SK-N-SH (cell line): ENCODE measurements around the gene PLXND1. TPM values are rescaled to one million over a fixed set of nuclear protein-coding genes. Genes with fewer than 3 reads are reported as not detected.

Experiments
- CTCF ChIA-PET: fragments of 300-600, 350-600 bp; formaldehyde crosslinking; extraction: SDS; loops from one replicate; lab custom pipeline; 2021; lab: Yijun Ruan, JAX
- POLR2A ChIA-PET: fragments of 350-600 bp; sonication (Branson Sonifier 250); formaldehyde crosslinking; extraction: SDS; loops from one replicate; lab custom pipeline; 2020; ENCODE audit warnings: antibody characterized with exemption, inconsistent platforms; lab: Yijun Ruan, JAX
- DNase-seq: peaks from one replicate; pipeline ENCODE4 v3.0.0; 2012
- H2AFZ ChIP-seq: fragments of 200-600 bp; sonication (generic); 2 replicates; pipeline ENCODE4 v1.8.1; 2016; ENCODE audit warnings: antibody characterized with exemption, mild to moderate bottlenecking, low read depth
- H3F3A ChIP-seq: fragments of 200-600 bp; sonication (generic); replicated peaks from 2 replicates; pipeline ENCODE3; 2016; ENCODE audit warnings: antibody characterized with exemption, mild to moderate bottlenecking; ENCODE audit not compliant: insufficient read depth
- H3K27ac ChIP-seq, 2 experiments: fragments of 200-500 bp in 1 of 2; fragments of 200-600 bp in 1 of 2; sonication (Bioruptor generic) in 1 of 2; sonication (generic), shearing (Covaris generic) in 1 of 2; 2 replicates each; pipeline versions ENCODE4 v1.5.1 to v1.6.1; 2014 to 2016; ENCODE audit warnings: low read depth in 2 of 2, inconsistent platforms in 1 of 2, low read length in 1 of 2, mild to moderate bottlenecking in 1 of 2, mixed read lengths in 1 of 2
- H3K27me3 ChIP-seq: fragments of 200-600 bp; sonication (generic), shearing (Covaris generic); 2 replicates; pipeline ENCODE4 v1.6.1; 2016; ENCODE audit warnings: mixed run types; ENCODE audit not compliant: insufficient read depth
- H3K36me3 ChIP-seq, 2 experiments: fragments of 200-500 bp in 1 of 2; fragments of 200-600 bp in 1 of 2; sonication (Bioruptor generic) in 1 of 2; sonication (generic) in 1 of 2; replicated peaks in 1 of 2; 2 replicates each; pipeline versions ENCODE3 to v1.5.1; 2014 to 2016; ENCODE audit warnings: low read length in 1 of 2, mild to moderate bottlenecking in 1 of 2; ENCODE audit not compliant: insufficient read depth in 2 of 2, control insufficient read depth in 1 of 2
- H3K4me1 ChIP-seq, 2 experiments: fragments of 200-500 bp in 1 of 2; fragments of 200-600 bp in 1 of 2; sonication (Bioruptor generic) in 1 of 2; sonication (generic), shearing (Covaris generic) in 1 of 2; 2 replicates each; pipeline versions ENCODE4 v1.5.1 to v1.6.1; 2014 to 2016; ENCODE audit warnings: low read depth in 1 of 2, low read length in 1 of 2, mixed run types in 1 of 2; ENCODE audit not compliant: insufficient read depth in 2 of 2, control insufficient read depth in 1 of 2
- H3K4me2 ChIP-seq: fragments of 200-600 bp; sonication (generic), shearing (Covaris generic); 2 replicates; pipeline ENCODE4 v1.6.1; 2017; ENCODE audit warnings: mixed run types
- H3K4me3 ChIP-seq, 2 experiments: fragments of 200-500 bp in 1 of 2; fragments of 200-600 bp in 1 of 2; sonication (Bioruptor generic) in 1 of 2; sonication (generic), shearing (Covaris generic) in 1 of 2; 2 replicates each; pipeline versions ENCODE4 v1.5.1 to v1.8.1; 2014 to 2016; ENCODE audit warnings: low read depth in 2 of 2, inconsistent platforms in 1 of 2, low read length in 1 of 2, mild to moderate bottlenecking in 1 of 2, mixed read lengths in 1 of 2, moderate library complexity in 1 of 2
- H3K79me2 ChIP-seq: fragments of 200-600 bp; sonication (generic); 2 replicates; pipeline ENCODE4 v1.8.1; 2017; ENCODE audit warnings: mild to moderate bottlenecking; ENCODE audit not compliant: insufficient read depth
- H3K9ac ChIP-seq: fragments of 200-600 bp; sonication (generic); 2 replicates; pipeline ENCODE4 v1.6.1; 2017; ENCODE audit warnings: mixed run types
- H3K9me2 ChIP-seq: fragments of 200-600 bp; sonication (generic); 2 replicates; pipeline ENCODE4 v1.6.1; 2017; ENCODE audit warnings: mixed run types
- H3K9me3 ChIP-seq: fragments of 200-600 bp; sonication (generic); 2 replicates; pipeline ENCODE4 v1.6.1; 2017; ENCODE audit warnings: mixed run types, mild to moderate bottlenecking, moderate library complexity
- H4K20me1 ChIP-seq: fragments of 200-600 bp; sonication (generic); 2 replicates; pipeline ENCODE4 v1.6.1; 2017; ENCODE audit warnings: mild to moderate bottlenecking, mixed run types; ENCODE audit not compliant: insufficient read depth
- CHD2 ChIP-seq: fragments of 150-350 bp; IDR thresholded peaks from 2 replicates; pipeline ENCODE4 v1.6.1; 2018; ENCODE audit warnings: low read length; ENCODE audit not compliant: partially characterized antibody
- EZH2phosphoT487 ChIP-seq: fragments of 200-600 bp; sonication (generic); IDR thresholded peaks from 2 replicates; pipeline ENCODE4 v1.6.1; 2017; ENCODE audit warnings: low read depth, mixed run types, mild to moderate bottlenecking, antibody characterized with exemption, moderate library complexity, borderline replicate concordance
- FOSL2 ChIP-seq: IDR thresholded peaks from 2 replicates; pipeline ENCODE4 v1.4.0; 2012; ENCODE audit warnings: low read depth, mild to moderate bottlenecking, moderate library complexity, borderline replicate concordance
- GATA2 ChIP-seq: sonication (generic); formaldehyde crosslinking; IDR thresholded peaks from 2 replicates; pipeline ENCODE4 v1.5.0; 2020; ENCODE audit warnings: mild to moderate bottlenecking, missing genetic modification reagents
- IRF3 ChIP-seq: fragments of 150-350 bp; IDR thresholded peaks from 2 replicates; pipeline ENCODE4 v1.6.1; 2016; ENCODE audit warnings: mild to moderate bottlenecking, low read depth, low read length
- NRF1 ChIP-seq: IDR thresholded peaks from 2 replicates; pipeline ENCODE4 v1.6.1; 2012; ENCODE audit warnings: low read depth, mild to moderate bottlenecking, low read length
- PBX3 ChIP-seq: IDR thresholded peaks from 2 replicates; pipeline ENCODE4; 2012
- POLR2AphosphoS5 ChIP-seq: IDR thresholded peaks from 2 replicates; pipeline ENCODE4 v1.6.1; 2012; ENCODE audit warnings: low read depth, low read length
- RAD21 ChIP-seq: IDR thresholded peaks from 2 replicates; pipeline ENCODE4 v1.6.1; 2012; ENCODE audit warnings: mild to moderate bottlenecking, low read length
- RCOR1 ChIP-seq: fragments of 150-350 bp; IDR thresholded peaks from 2 replicates; pipeline ENCODE4 v1.6.1; 2017; ENCODE audit warnings: antibody characterized with exemption, low read length
- RFX5 ChIP-seq: IDR thresholded peaks from 2 replicates; pipeline ENCODE4 v1.6.1; 2012; ENCODE audit warnings: mild to moderate bottlenecking, improper control_type of control experiment, low read length
- RXRA ChIP-seq: IDR thresholded peaks from 2 replicates; pipeline ENCODE4 v1.4.0; 2012; ENCODE audit warnings: low read depth, mild to moderate bottlenecking, borderline replicate concordance
- TCF12 ChIP-seq: IDR thresholded peaks from 2 replicates; pipeline ENCODE4 v1.4.0; 2012
- TEAD4 ChIP-seq: IDR thresholded peaks from 2 replicates; pipeline ENCODE4 v1.4.0; 2012; ENCODE audit warnings: mild to moderate bottlenecking, borderline replicate concordance; ENCODE audit not compliant: insufficient read depth
- USF2 ChIP-seq: fragments of 150-350 bp; IDR thresholded peaks from 2 replicates; pipeline ENCODE4 v1.6.1; 2017; ENCODE audit warnings: antibody characterized with exemption, low read length, low read depth, borderline replicate concordance
- WGBS: methylation state at CpG from one replicate; pipeline ENCODE4 v1.1.6; 2017; ENCODE audit warnings: low lambda C conversion rate; 5-methylcytosine and 5-hydroxymethylcytosine counted together
- polyA plus RNA-seq, 3 experiments: library from polyadenylated mRNA; depleted of rRNA; stranded (reverse); fragments of >200 nt; gene quantifications; 2 replicates each; pipeline ENCODE4 v1.2.3, GENCODE V29; 2012

PLXND1 gene
- polyA plus RNA-seq, 1 of the 3 experiments (the other 2 are of a cell fraction): 53.5 TPM

- CTCF ChIA-PET: interaction anchor here (1.4 to 5.4 kb wide), 3 partner anchors 10 to 69 kb away, joined by 4 to 18 read pairs (median 7); no protein-coding TSS in a partner anchor
- Histone ChIP-seq H3K27ac (peak overlapping the region; percentile 78 to 85), H3K9me2 (no peaks in the 10 kb centered on the region), H3K36me3 (no peaks in the 10 kb centered on the region), H3K4me2 (peak overlapping the region; percentile 78), H4K20me1 (no peaks in the 10 kb centered on the region), H3K9me3 (no peaks in the 10 kb centered on the region), H3K4me1 (peaks cover 36 to 60% of the 10 kb centered on the region in 2 experiments), H3K9ac (no peak overlapping the region), H3K79me2 (no peaks in the 10 kb centered on the region), H2AFZ (no peak overlapping the region), H3K27me3 (no peaks in the 10 kb centered on the region), H3F3A (peaks cover 13% of the 10 kb centered on the region), H3K4me3 (no peak overlapping the region)
- TF ChIP-seq GATA2 (CRISPR knock-in tag): no peak
- TF ChIP-seq RXRA: no peak
- TF ChIP-seq RCOR1: no peak
- no peak for TF ChIP-seq NRF1
- TF ChIP-seq FOSL2: no peak
- TF ChIP-seq POLR2AphosphoS5: no peak
- no peak for TF ChIP-seq USF2
- TF ChIP-seq RAD21: no peak
- TF ChIP-seq PBX3: no peak
- TF ChIP-seq CHD2: no peak
- no peak for TF ChIP-seq EZH2phosphoT487
- TF ChIP-seq IRF3: no peak
- TF ChIP-seq RFX5: no peak
- no peak for TF ChIP-seq TEAD4
- TF ChIP-seq TCF12: no peak
- DNase-seq: no peak
- WGBS: 100% methylated on average over 2 of the region's 20 CpGs
- POLR2A ChIA-PET: no interaction called here
Observed at GRCh38 chr3:129559565-129560079, 46.9 kb downstream of the PLXND1 start.
